ENCODE results near the gene SLC35E4. TPM values are rescaled to one million over a fixed set of nuclear protein-coding genes. Genes with fewer than 3 reads are reported as not detected.
"Not testable (repeated sequence)": the region's sequence is repeated elsewhere in the genome, so short reads cannot be mapped to it uniquely, and the experiment has no call there.

The SLC35E4 gene
- total RNA-seq, 1 donor from 2014 or later, result 6.5 TPM

GRCh38 chr22:30648825-30649224, 13.2 kb downstream of the SLC35E4 start:
- no peak for DNase-seq (ENCODE audit: low spot score in 2 of 2)
- FAIRE-seq, result no peak

- DNase-seq (ENCODE audit: low spot score in 2 of 2), result peak in 1 of 2 donors; percentile 64
These were observed 13.9 kb downstream of the SLC35E4 start for GRCh38 chr22:30649430-30650007.

GRCh38 chr22:30650508-30651116, 15.0 kb downstream of the SLC35E4 start:
- peak in 1 of 2 donors; percentile 42 for DNase-seq (ENCODE audit: low spot score in 2 of 2)
- no peak for FAIRE-seq

More at GRCh38 chr22:30649430-30650007, 13.9 kb downstream of the SLC35E4 start:
- no peak for FAIRE-seq

GRCh38 chr22:30652852-30653251, 17.3 kb downstream of the SLC35E4 start:
- FAIRE-seq (no peak), DNase-seq (ENCODE audit: low spot score in 2 of 2) (no peak)

- DNase-seq (ENCODE audit: low spot score in 2 of 2) (no peak), FAIRE-seq (no peak)
These were observed 18.8 kb downstream of the SLC35E4 start for GRCh38 chr22:30654361-30654760.

- no peak for FAIRE-seq
- DNase-seq (ENCODE audit: low spot score in 2 of 2), result no peak
These were observed 20.0 kb downstream of the SLC35E4 start for GRCh38 chr22:30655532-30655931.

GRCh38 chr22:30662040-30662439, 26.5 kb downstream of the SLC35E4 start:
- FAIRE-seq (no peak), DNase-seq (ENCODE audit: low spot score in 2 of 2) (no peak)

GRCh38 chr22:30664798-30665197, 29.2 kb downstream of the SLC35E4 start:
- no peak for FAIRE-seq
- no peak for DNase-seq (ENCODE audit: low spot score in 2 of 2)

- no peak for FAIRE-seq
- no peak for DNase-seq (ENCODE audit: low spot score in 2 of 2)
These were observed 29.7 kb downstream of the SLC35E4 start for GRCh38 chr22:30665266-30665665.

GRCh38 chr22:30665786-30666185, 30.2 kb downstream of the SLC35E4 start:
- no peak for FAIRE-seq
- DNase-seq (ENCODE audit: low spot score in 2 of 2), result no peak

GRCh38 chr22:30667107-30667493, 31.5 kb downstream of the SLC35E4 start:
- FAIRE-seq, result no peak
- no peak for DNase-seq (ENCODE audit: low spot score in 2 of 2)

GRCh38 chr22:30667494-30668385, 32.2 kb downstream of the SLC35E4 start, which contains the start of gene DUSP18:
TSS of gene DUSP18 (minus strand) at chr22:30667875. CDS start at chr22:30664003, 3,872 bp downstream.
- FAIRE-seq (no peak), DNase-seq (ENCODE audit: low spot score in 2 of 2) (peak; percentile 87 to 97)

- DNase-seq (ENCODE audit: low spot score in 2 of 2), result no peak
- no peak for FAIRE-seq
These were observed 32.8 kb downstream of the SLC35E4 start for GRCh38 chr22:30668386-30668710.

GRCh38 chr22:30671071-30671470, 35.5 kb downstream of the SLC35E4 start:
- DNase-seq (ENCODE audit: low spot score in 2 of 2) (no peak), FAIRE-seq (no peak)

- DNase-seq (ENCODE audit: low spot score in 2 of 2) (no peak), FAIRE-seq (no peak)
These were observed 37.6 kb downstream of the SLC35E4 start for GRCh38 chr22:30673136-30673535.

GRCh38 chr22:30674482-30674881, 38.9 kb downstream of the SLC35E4 start:
- no peak for FAIRE-seq

GRCh38 chr22:30675436-30675835, 39.9 kb downstream of the SLC35E4 start:
- DNase-seq (ENCODE audit: low spot score in 2 of 2) (no peak), FAIRE-seq (no peak)

More at GRCh38 chr22:30674482-30674881, 38.9 kb downstream of the SLC35E4 start:
- DNase-seq (ENCODE audit: low spot score in 2 of 2), result no peak

GRCh38 chr22:30676565-30676964, 41.0 kb downstream of the SLC35E4 start:
- FAIRE-seq; DNase-seq (ENCODE audit: low spot score in 2 of 2): not testable (repeated sequence)

GRCh38 chr22:30679895-30680690, 44.5 kb downstream of the SLC35E4 start:
- not testable (repeated sequence) for FAIRE-seq; DNase-seq (ENCODE audit: low spot score in 2 of 2)

- DNase-seq (ENCODE audit: low spot score in 2 of 2) (no peak), FAIRE-seq (no peak)
These were observed 45.6 kb downstream of the SLC35E4 start for GRCh38 chr22:30680991-30681770.

Data from frontal cortex (tissue), 4 donors.